Spleen (tissue), 11 donors: ENCODE results near the gene CD320. TPM values are rescaled to one million over a fixed set of nuclear protein-coding genes. Genes with fewer than 3 reads are reported as not detected.

Experiments
- DNase-seq: peaks from one replicate; pipeline ENCODE4 v3.0.0-alpha.2; 2020
- H3K27ac ChIP-seq, 8 donors: fragments of 200-600 bp; sonication (generic) in 7 of 8; 1 replicate in 4 of 8; 2 replicates in 4 of 8; pipeline versions ENCODE4 v1.5.0 to v1.8.0; 2016 to 2021; ENCODE audit warnings: inconsistent platforms in 4 of 8, mild to moderate bottlenecking in 4 of 8, moderate library complexity in 1 of 8
- H3K27me3 ChIP-seq, 7 donors: fragments of 200-600 bp; sonication (generic) in 6 of 7; replicated peaks in 1 of 7; 1 replicate in 4 of 7; 2 replicates in 3 of 7; pipeline versions ENCODE4 v1.5.0 to v1.8.0; 2016 to 2021; ENCODE audit warnings: inconsistent platforms in 3 of 7, mild to moderate bottlenecking in 1 of 7
- H3K36me3 ChIP-seq, 6 donors: fragments of 200-600 bp; sonication (generic) in 5 of 6; 1 replicate in 4 of 6; 2 replicates in 2 of 6; pipeline versions ENCODE4 v1.5.0 to v1.8.0; 2016 to 2021; ENCODE audit warnings: inconsistent platforms in 2 of 6
- H3K4me1 ChIP-seq, 6 donors: fragments of 200-600 bp; sonication (generic) in 5 of 6; 1 replicate in 3 of 6; 2 replicates in 3 of 6; pipeline versions ENCODE4 v1.5.0 to v1.8.0; 2016 to 2021; ENCODE audit warnings: inconsistent platforms in 3 of 6
- H3K4me3 ChIP-seq, 8 donors: fragments of 200-600 bp; sonication (generic) in 7 of 8; 1 replicate in 4 of 8; 2 replicates in 4 of 8; pipeline versions ENCODE4 v1.5.0 to v1.8.0; 2016 to 2021; ENCODE audit warnings: inconsistent platforms in 4 of 8, mild to moderate bottlenecking in 4 of 8, moderate library complexity in 2 of 8
- H3K9me3 ChIP-seq, 8 donors: fragments of 200-600 bp; sonication (generic) in 7 of 8; 1 replicate in 4 of 8; 2 replicates in 4 of 8; pipeline versions ENCODE4 v1.5.0 to v1.8.0; 2016 to 2021; ENCODE audit warnings: inconsistent platforms in 4 of 8
- CTCF ChIP-seq, 11 experiments: fragments of 200-600 bp in 7 of 11; fragments of 450-650 bp in 4 of 11; sonication (generic) in 4 of 11; IDR thresholded peaks in 8 of 11; conservative IDR thresholded peaks in 3 of 11; 1 replicate in 7 of 11; 2 replicates in 4 of 11; pipeline versions ENCODE4 v1.4.0 to v1.8.0; 2016 to 2021; ENCODE audit warnings: antibody characterized with exemption in 11 of 11, inconsistent platforms in 4 of 11, mild to moderate bottlenecking in 1 of 11
- POLR2A ChIP-seq, 3 donors: fragments of 450-650 bp; IDR thresholded peaks; one replicate each; pipeline ENCODE4 v1.5.1; 2017; ENCODE audit warnings: antibody characterized with exemption in 3 of 3, mild to moderate bottlenecking in 1 of 3
- POLR2AphosphoS5 ChIP-seq, 3 donors: sonication (generic); formaldehyde crosslinking; IDR thresholded peaks; one replicate each; pipeline ENCODE4 v1.5.1; 2017; ENCODE audit warnings: antibody characterized with exemption in 3 of 3
- WGBS, 5 donors: extraction: QIAGEN DNeasy Blood & Tissue Kit in 3 of 5; methylation state at CpG; one replicate each; pipeline versions ENCODE4 v1.1.5 to v1.1.7; 2013 to 2018; 5-methylcytosine and 5-hydroxymethylcytosine counted together
- intact Hi-C: fragments of 100-400 bp; cut with DNase I; formaldehyde crosslinking; loops from one replicate; pipeline ENCODE4 v1.15.0; 2023; ENCODE audit warnings: low total_unique reads
- polyA plus RNA-seq, 3 donors: library from polyadenylated mRNA; stranded (reverse); fragments of 200-250 nt; gene quantifications; one replicate each; pipeline ENCODE4 v1.2.1, GENCODE V29; 2013
- total RNA-seq, 7 donors: library from RNA; depleted of rRNA in 3 of 7; stranded (reverse); fragments of >200 nt in 3 of 7; fragmentation: NEBNext Ultra II Directional in 4 of 7; extraction: Animal tissue kit (Norgen Biotek cat#: 25700) in 4 of 7; gene quantifications; one replicate each; pipeline versions ENCODE4 v1.1.0 to v1.2.1, GENCODE V29; 2016 to 2021
- donor health status: healthy with polysubstance abuse.
- donor health status: DM: no; HTN: no; CAD: no; lungs with moderate emphysema.
- donor health status: DM: no; HTN: no; CAD: no.
- donor health status: Bipolar disorder and iron deficiency.
- donor health status: healthy.
- donor health status: DM: no; HTN: no; CAD: no.
- donor health status: DM: yes; HTN: yes; CAD: no.

CD320 gene
- total and polyA plus RNA-seq, 10 donors = 26.6 to 131 (median 43.2) TPM

- H3K9me3 ChIP-seq = no peaks in the 10 kb centered on the region
- intact Hi-C loops = no loop called here
- peaks cover 0 to 74% (median 5%) of the 10 kb centered on the region in 6 donors for H3K36me3 ChIP-seq
- TF ChIP-seq POLR2AphosphoS5 (IDR thresholded peaks at IDR 0.05) (peak in 1 of 3 donors; percentile 6), POLR2A (IDR thresholded peaks at IDR 0.05) (no peak)
- no peak overlapping the region for H3K27ac ChIP-seq
- peaks cover 5 to 38% (median 32%) of the 10 kb centered on the region in 7 donors for H3K27me3 ChIP-seq
- WGBS, 5 donors = 76 to 91% (median 84%) methylated on average over 7 to 8 of the region's 8 CpGs
- DNase-seq = peak; percentile 46
- no peak overlapping the region for H3K4me3 ChIP-seq
- peaks cover 4 to 38% (median 30%) of the 10 kb centered on the region in 6 donors for H3K4me1 ChIP-seq
Observed at GRCh38 chr19:8331263-8331845, 23.2 kb upstream of the CD320 start.

- intact Hi-C loops = no loop called here
- no peak for DNase-seq
- Histone ChIP-seq H3K4me3 (no peak overlapping the region), H3K27me3 (peaks cover 5 to 25% (median 20%) of the 10 kb centered on the region in 7 donors), H3K4me1 (peaks cover 0 to 25% (median 20%) of the 10 kb centered on the region in 6 donors), H3K27ac (no peak overlapping the region), H3K9me3 (no peaks in the 10 kb centered on the region), H3K36me3 (peaks cover 0 to 74% (median 5%) of the 10 kb centered on the region in 6 donors)
- TF ChIP-seq CTCF (IDR thresholded peaks at IDR 0.05 in 8 of 11, conservative IDR thresholded peaks at IDR 0.05 in 3 of 11) (no peak), POLR2AphosphoS5 (IDR thresholded peaks at IDR 0.05) (no peak), POLR2A (IDR thresholded peaks at IDR 0.05) (no peak)
- 55 to 97% (median 80%) methylated on average over 3 of the region's 3 CpGs for WGBS, 5 donors
Observed at GRCh38 chr19:8329996-8330395, 21.8 kb upstream of the CD320 start.

GRCh38 chr19:8325454-8325853, 17.3 kb upstream of the CD320 start:
- H3K27ac ChIP-seq = peak overlapping the region in 2 of 8 donors; percentile 14 to 94

GRCh38 chr19:8324186-8325050, 16.3 kb upstream of the CD320 start:
- intact Hi-C loops = no loop called here
- H3K36me3 ChIP-seq = peaks cover 0 to 51% (median 16%) of the 10 kb centered on the region in 6 donors
- peaks cover 26 to 51% (median 48%) of the 10 kb centered on the region in 6 donors for H3K4me1 ChIP-seq
- H3K27ac ChIP-seq = peak overlapping the region in 6 of 8 donors; percentile 11 to 96 (median 80)
- peak in 2 of 11 experiments; percentile 8 to 23 for TF ChIP-seq CTCF (IDR thresholded peaks at IDR 0.05 in 8 of 11, conservative IDR thresholded peaks at IDR 0.05 in 3 of 11)
- peak; percentile 87 to 89 (median 88) for TF ChIP-seq POLR2AphosphoS5 (IDR thresholded peaks at IDR 0.05)
- no peak for TF ChIP-seq POLR2A (IDR thresholded peaks at IDR 0.05)
- H3K27me3 ChIP-seq = no peaks in the 10 kb centered on the region
- no peak overlapping the region for H3K4me3 ChIP-seq
- WGBS, 5 donors = 61 to 84% (median 68%) methylated on average over 5 to 17 of the region's 17 CpGs
- no peak for DNase-seq
- H3K9me3 ChIP-seq = no peaks in the 10 kb centered on the region

More at GRCh38 chr19:8325454-8325853, 17.3 kb upstream of the CD320 start:
- H3K27me3 ChIP-seq = no peaks in the 10 kb centered on the region
- H3K4me1 ChIP-seq = peaks cover 19 to 41% (median 37%) of the 10 kb centered on the region in 6 donors
- intact Hi-C loops = no loop called here
- no peaks in the 10 kb centered on the region for H3K9me3 ChIP-seq
- 82 to 93% (median 89%) methylated on average over 2 to 3 of the region's 3 CpGs for WGBS, 5 donors
- no peak for TF ChIP-seq POLR2AphosphoS5 (IDR thresholded peaks at IDR 0.05)
- no peak for TF ChIP-seq POLR2A (IDR thresholded peaks at IDR 0.05)
- no peak for TF ChIP-seq CTCF (IDR thresholded peaks at IDR 0.05 in 8 of 11, conservative IDR thresholded peaks at IDR 0.05 in 3 of 11)
- H3K4me3 ChIP-seq = no peak overlapping the region
- peaks cover 0 to 60% (median 16%) of the 10 kb centered on the region in 6 donors for H3K36me3 ChIP-seq
- no peak for DNase-seq
